Endothelial cell of umbilical vein (primary cell): ENCODE results near the gene CDH11. TPM values are rescaled to one million over a fixed set of nuclear protein-coding genes. Genes with fewer than 3 reads are reported as not detected.

Experiments used
- BruUV-seq: library from RNA; stranded (reverse); fragments of 400-500 nt; replicated peaks from 2 replicates; lab custom pipeline; 2021; lab: Mats Ljungman, UMichigan
- CTCF ChIA-PET: fragments of 300-600, 350-600 bp; sonication (Branson Sonifier 250); formaldehyde crosslinking; loops from one replicate; lab custom pipeline; 2021; ENCODE audit warnings: antibody characterized with exemption, inconsistent platforms; lab: Charles Lee
- POLR2A ChIA-PET: fragments of 300-600, 350-600 bp; sonication (Branson Sonifier 250); formaldehyde crosslinking; loops from one replicate; lab custom pipeline; 2021; ENCODE audit warnings: antibody characterized with exemption, inconsistent platforms; lab: Charles Lee
- DNase-seq: peaks from one replicate; pipeline ENCODE4 v3.0.0-alpha.2; 2011; ENCODE audit warnings: low read depth, low spot score
- FAIRE-seq: peaks from 2 replicates; lab custom pipeline; 2011; peaks lifted over from hg19 to GRCh38; lab: Jason Lieb, UNC
- H2AFZ ChIP-seq: 2 replicates; pipeline ENCODE4 v1.6.0; 2012; ENCODE audit warnings: low read depth, low read length, control low read depth, inconsistent platforms
- H3K27ac ChIP-seq: 2 replicates; pipeline ENCODE4 v1.5.1; 2011; ENCODE audit warnings: low read depth, mild to moderate bottlenecking, control low read depth, low read length, moderate library complexity; ENCODE audit not compliant: insufficient read depth
- H3K27me3 ChIP-seq, 2 experiments: 2 replicates each; pipeline versions ENCODE4 v1.6.0 to v1.6.1; 2011; ENCODE audit warnings: low read length in 2 of 2, mixed read lengths in 1 of 2; ENCODE audit not compliant: control insufficient read depth in 2 of 2, insufficient read depth in 2 of 2
- H3K36me3 ChIP-seq, 2 experiments: 2 replicates in 1 of 2; 3 replicates in 1 of 2; pipeline ENCODE4 v1.5.1; 2011; ENCODE audit warnings: low read length in 2 of 2, mild to moderate bottlenecking in 1 of 2, moderate library complexity in 1 of 2; ENCODE audit not compliant: control insufficient read depth in 2 of 2, insufficient read depth in 2 of 2; ENCODE audit errors: extremely low read depth in 1 of 2
- H3K4me1 ChIP-seq: 3 replicates; pipeline ENCODE4 v1.5.1; 2011; ENCODE audit warnings: mild to moderate bottlenecking, low read length; ENCODE audit not compliant: control insufficient read depth, insufficient read depth; ENCODE audit errors: extremely low read depth
- H3K4me2 ChIP-seq: 2 replicates; pipeline ENCODE4 v1.6.1; 2011; ENCODE audit warnings: low read length, control low read depth, mixed read lengths; ENCODE audit not compliant: insufficient read depth
- H3K4me3 ChIP-seq, 3 experiments: fragments of 200-600 bp in 1 of 3; sonication (generic), shearing (Covaris generic) in 1 of 3; replicated peaks in 1 of 3; 2 replicates each; pipeline ENCODE4 v1.5.1; 2011 to 2016; ENCODE audit warnings: control low read depth in 3 of 3, low read length in 3 of 3, mild to moderate bottlenecking in 2 of 3, inconsistent platforms in 1 of 3, low read depth in 1 of 3, moderate library complexity in 1 of 3; ENCODE audit not compliant: insufficient read depth in 1 of 3
- H3K79me2 ChIP-seq: 2 replicates; pipeline ENCODE4 v1.6.0; 2012; ENCODE audit warnings: low read length, inconsistent platforms; ENCODE audit not compliant: control insufficient read depth, insufficient read depth
- H3K9ac ChIP-seq: replicated peaks from 2 replicates; pipeline ENCODE3; 2011; ENCODE audit warnings: low read length, control low read depth; ENCODE audit not compliant: insufficient read depth; ENCODE audit errors: extremely low read depth
- H3K9me1 ChIP-seq: replicated peaks from 3 replicates; pipeline ENCODE4 v1.6.0; 2011; ENCODE audit warnings: mild to moderate bottlenecking, low read length; ENCODE audit not compliant: control insufficient read depth, insufficient read depth; ENCODE audit errors: extremely low read depth
- H3K9me3 ChIP-seq: replicated peaks from 2 replicates; pipeline ENCODE4 v1.5.1; 2012; ENCODE audit warnings: low read length, inconsistent platforms; ENCODE audit not compliant: control insufficient read depth, insufficient read depth
- H4K20me1 ChIP-seq: replicated peaks from 2 replicates; pipeline ENCODE3; 2011; ENCODE audit warnings: mild to moderate bottlenecking, low read length; ENCODE audit not compliant: control insufficient read depth, insufficient read depth; ENCODE audit errors: extremely low read depth
- EZH2 ChIP-seq: IDR thresholded peaks from 2 replicates; pipeline ENCODE4 v1.6.1; 2012; ENCODE audit warnings: borderline replicate concordance, low read depth, mild to moderate bottlenecking, moderate library complexity, low read length, inconsistent platforms; ENCODE audit not compliant: severe bottlenecking
- FOS ChIP-seq: IDR thresholded peaks from 2 replicates; pipeline ENCODE4 v1.6.1; 2011; ENCODE audit warnings: mild to moderate bottlenecking, low read length, moderate library complexity, borderline replicate concordance; ENCODE audit not compliant: insufficient read depth
- GATA2 ChIP-seq: IDR thresholded peaks from 2 replicates; pipeline ENCODE4 v1.7.0; 2011; ENCODE audit warnings: low read depth, mild to moderate bottlenecking, moderate library complexity, mixed read lengths, low read length; ENCODE audit not compliant: insufficient read length, insufficient read depth
- JUN ChIP-seq: IDR thresholded peaks from 2 replicates; pipeline ENCODE4 v1.6.1; 2011; ENCODE audit warnings: borderline replicate concordance, low read depth; ENCODE audit not compliant: insufficient read length, insufficient read depth
- MAX ChIP-seq: IDR thresholded peaks from 2 replicates; pipeline ENCODE4 v1.6.1; 2011; ENCODE audit not compliant: insufficient read depth, insufficient read length
- MYC ChIP-seq: IDR thresholded peaks from one replicate; pipeline ENCODE4 v1.6.1; 2011; ENCODE audit warnings: mild to moderate bottlenecking, low read depth, low read length
- POLR2A ChIP-seq: IDR thresholded peaks from 2 replicates; pipeline ENCODE4 v1.6.1; 2012; ENCODE audit warnings: low read depth, mild to moderate bottlenecking, control low read depth, low read length
- POLR2AphosphoS5 ChIP-seq: IDR thresholded peaks from 2 replicates; pipeline ENCODE4 v1.6.1; 2012; ENCODE audit warnings: low read depth, mild to moderate bottlenecking, control low read depth, low read length, moderate library complexity; ENCODE audit not compliant: insufficient read depth
- dilution Hi-C: fragments of 300-500 bp; cut with MboI; formaldehyde crosslinking; loops from one replicate; pipeline ENCODE4 v1.15.0; 2019; ENCODE audit warnings: low sequenced_read_pairs; ENCODE audit not compliant: extremely low pct_ligation_motif_present
- intact Hi-C: fragments of 100-400 bp; cut with micrococcal nuclease; formaldehyde crosslinking; loops from one replicate; pipeline ENCODE4 v1.10.0; 2022
- polyA plus RNA-seq, 4 experiments: library from polyadenylated mRNA; depleted of rRNA in 3 of 4; stranded (reverse) in 3 of 4; unstranded in 1 of 4; fragments of >200 nt; gene quantifications; 2 replicates each; pipeline versions ENCODE4 v1.2.1 to v1.2.3, GENCODE V29; 2011 to 2012; ENCODE audit warnings: missing spikeins in 1 of 4
- total RNA-seq: library from RNA; stranded (reverse); gene quantifications from 2 replicates; pipeline ENCODE4 v1.2.3, GENCODE V29; 2021
- TF ChIP-seq, protein P1 (sequence below), 2 donors: IDR thresholded peaks; 1 replicate in 1 of 2; 2 replicates in 1 of 2; pipeline ENCODE4 v1.5.1; 2011; ENCODE audit warnings: low read length in 2 of 2, mild to moderate bottlenecking in 2 of 2, moderate library complexity in 2 of 2, control low read depth in 1 of 2, inconsistent platforms in 1 of 2, low read depth in 1 of 2; ENCODE audit not compliant: insufficient read depth in 1 of 2; ENCODE audit errors: extremely low read depth in 1 of 2

Gene CDH11
- total and polyA plus RNA-seq, 2 donors (not counting 3 experiments of a cell fraction or from before 2014, with no cell fraction given), result 30.4 to 32.7 TPM

DNA sequence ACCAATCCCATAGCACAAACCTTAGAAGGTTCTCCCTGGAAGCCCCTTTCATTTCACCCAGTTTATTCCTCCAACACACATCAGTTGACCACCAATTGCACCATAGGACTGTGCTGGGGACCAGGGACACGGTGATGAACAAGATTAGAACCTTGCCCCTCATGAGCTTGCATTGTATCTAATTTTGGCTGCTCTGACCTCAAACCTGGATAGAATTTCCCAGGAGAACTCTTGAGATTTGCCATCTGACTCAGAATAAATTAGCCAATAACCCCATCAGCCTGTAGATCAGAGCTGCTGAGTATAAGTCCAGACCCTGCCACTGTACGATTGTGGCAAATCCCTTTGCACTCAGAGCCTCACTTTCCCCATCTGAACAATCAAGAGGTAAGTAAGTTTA, 52.1 kb downstream of the CDH11 start:
- peaks cover 16% of the 10 kb centered on the region for H3K4me1 ChIP-seq
- H4K20me1 ChIP-seq, result no peaks in the 10 kb centered on the region

More for the DNA sequence above, 52.1 kb downstream of the CDH11 start:
- H3K9ac ChIP-seq, result no peak overlapping the region
- intact Hi-C loops, result loop anchor here (5.0 kb wide), 1 partner anchor 907 kb away; no protein-coding TSS in a partner anchor
- BruUV-seq, result no TSS peak
- no peaks in the 10 kb centered on the region for H3K79me2 ChIP-seq
- dilution Hi-C loops, result no loop called here
- H3K27me3 ChIP-seq, result no peaks in the 10 kb centered on the region
- no peak for DNase-seq
- no peak for TF ChIP-seq JUN
- no peak for TF ChIP-seq POLR2AphosphoS5
- no peak for TF ChIP-seq MYC
- no peak for TF ChIP-seq GATA2
- TF ChIP-seq FOS, result no peak
- TF ChIP-seq EZH2, result no peak
- no peak for TF ChIP-seq POLR2A
- no peak for TF ChIP-seq MAX
- TF ChIP-seq, protein P1, sequence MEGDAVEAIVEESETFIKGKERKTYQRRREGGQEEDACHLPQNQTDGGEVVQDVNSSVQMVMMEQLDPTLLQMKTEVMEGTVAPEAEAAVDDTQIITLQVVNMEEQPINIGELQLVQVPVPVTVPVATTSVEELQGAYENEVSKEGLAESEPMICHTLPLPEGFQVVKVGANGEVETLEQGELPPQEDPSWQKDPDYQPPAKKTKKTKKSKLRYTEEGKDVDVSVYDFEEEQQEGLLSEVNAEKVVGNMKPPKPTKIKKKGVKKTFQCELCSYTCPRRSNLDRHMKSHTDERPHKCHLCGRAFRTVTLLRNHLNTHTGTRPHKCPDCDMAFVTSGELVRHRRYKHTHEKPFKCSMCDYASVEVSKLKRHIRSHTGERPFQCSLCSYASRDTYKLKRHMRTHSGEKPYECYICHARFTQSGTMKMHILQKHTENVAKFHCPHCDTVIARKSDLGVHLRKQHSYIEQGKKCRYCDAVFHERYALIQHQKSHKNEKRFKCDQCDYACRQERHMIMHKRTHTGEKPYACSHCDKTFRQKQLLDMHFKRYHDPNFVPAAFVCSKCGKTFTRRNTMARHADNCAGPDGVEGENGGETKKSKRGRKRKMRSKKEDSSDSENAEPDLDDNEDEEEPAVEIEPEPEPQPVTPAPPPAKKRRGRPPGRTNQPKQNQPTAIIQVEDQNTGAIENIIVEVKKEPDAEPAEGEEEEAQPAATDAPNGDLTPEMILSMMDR (IDR thresholded peaks at IDR 0.05; ENCODE audit: extremely low read depth in 1 of 2, insufficient read depth in 1 of 2, low read depth in 1 of 2, low read length in 2 of 2), result no peak
- POLR2A ChIA-PET, result no interaction called here
- no peak overlapping the region for H3K4me3 ChIP-seq
- H3K4me2 ChIP-seq, result no peak overlapping the region
- no peaks in the 10 kb centered on the region for H3K9me3 ChIP-seq
- no peaks in the 10 kb centered on the region for H3K36me3 ChIP-seq
- H2AFZ ChIP-seq, result no peak overlapping the region
- CTCF ChIA-PET, result no interaction called here
- H3K9me1 ChIP-seq, result no peaks in the 10 kb centered on the region
- FAIRE-seq, result no peak
- H3K27ac ChIP-seq, result no peak overlapping the region
